ENCODE data around the gene MALRD1.
"Not testable (repeated sequence)": the region's sequence is repeated elsewhere in the genome, so short reads cannot be mapped to it uniquely, and the experiment has no call there.

Gene MALRD1

GRCh38 chr10:19497026-19497425 lies 448.4 kb downstream of the MALRD1 start:
- no peak overlapping the region for H3K27ac Mint-ChIP-seq
- no peaks in the 10 kb centered on the region for H3K27me3 Mint-ChIP-seq
- H3K36me3 Mint-ChIP-seq (ENCODE audit: low read depth): no peaks in the 10 kb centered on the region
- H3K4me3 Mint-ChIP-seq: no peak overlapping the region
- peaks cover 8% of the 10 kb centered on the region for H3K9me3 Mint-ChIP-seq
- H3K4me1 Mint-ChIP-seq (ENCODE audit: low read depth): no peaks in the 10 kb centered on the region

GRCh38 chr10:19498393-19499290 lies 450.0 kb downstream of the MALRD1 start:
- Mint-ChIP-seq H3K27ac (no peak overlapping the region), H3K4me1 (ENCODE audit: low read depth) (no peaks in the 10 kb centered on the region), H3K9me3 (peaks cover 5% of the 10 kb centered on the region), H3K4me3 (no peak overlapping the region), H3K27me3 (no peaks in the 10 kb centered on the region), H3K36me3 (ENCODE audit: low read depth) (no peaks in the 10 kb centered on the region)

DNA sequence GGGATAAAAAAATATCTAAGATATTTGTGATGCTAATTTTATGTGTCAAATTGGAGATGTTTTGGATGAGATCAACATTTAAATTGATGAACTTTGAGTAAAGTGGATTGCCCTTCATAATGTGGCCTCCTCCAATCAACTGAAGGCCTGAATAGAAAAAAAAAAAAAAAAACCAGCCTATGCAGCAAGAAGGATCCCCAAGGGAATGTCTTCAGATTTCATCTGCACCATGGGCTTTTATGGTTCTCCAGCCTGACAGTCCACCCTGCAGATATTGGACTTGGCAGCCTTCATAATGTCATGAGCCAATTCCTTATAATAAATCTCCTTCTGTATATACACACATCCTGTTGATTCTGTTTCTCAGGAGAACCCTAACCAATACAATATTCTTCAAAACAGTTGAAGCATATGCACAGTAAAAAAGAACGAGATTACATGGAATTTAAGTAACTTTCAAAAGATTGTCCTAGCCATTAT lies 450.7 kb downstream of the MALRD1 start:
- Mint-ChIP-seq H3K4me1 (ENCODE audit: low read depth) (no peaks in the 10 kb centered on the region), H3K27me3 (no peaks in the 10 kb centered on the region), H3K4me3 (no peak overlapping the region), H3K9me3 (peaks cover 3% of the 10 kb centered on the region), H3K27ac (no peak overlapping the region), H3K36me3 (ENCODE audit: low read depth) (no peaks in the 10 kb centered on the region)

DNA sequence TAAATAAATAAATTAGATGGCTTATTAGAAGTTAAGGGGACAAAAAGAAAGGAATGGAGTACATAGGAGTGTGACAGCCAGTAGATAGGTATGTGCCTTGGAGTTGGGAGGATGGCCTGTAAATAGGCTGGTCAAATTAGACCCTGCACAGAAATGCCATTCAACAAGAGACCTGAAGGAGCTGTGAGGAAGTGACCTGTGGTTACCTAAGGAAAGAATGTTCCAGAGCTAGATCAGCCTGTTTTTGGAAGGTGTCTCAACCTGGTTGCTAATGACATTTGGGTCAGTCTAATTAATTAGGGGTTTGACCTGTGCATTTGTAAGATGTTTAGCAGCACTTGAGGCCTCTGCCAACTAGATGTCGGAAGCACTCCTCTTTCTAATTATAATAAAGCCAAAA lies 452.4 kb downstream of the MALRD1 start:
- H3K27ac Mint-ChIP-seq: no peak overlapping the region
- no peaks in the 10 kb centered on the region for H3K4me1 Mint-ChIP-seq (ENCODE audit: low read depth)
- no peak overlapping the region for H3K4me3 Mint-ChIP-seq
- no peaks in the 10 kb centered on the region for H3K27me3 Mint-ChIP-seq
- H3K36me3 Mint-ChIP-seq (ENCODE audit: low read depth): no peaks in the 10 kb centered on the region
- no peaks in the 10 kb centered on the region for H3K9me3 Mint-ChIP-seq

DNA sequence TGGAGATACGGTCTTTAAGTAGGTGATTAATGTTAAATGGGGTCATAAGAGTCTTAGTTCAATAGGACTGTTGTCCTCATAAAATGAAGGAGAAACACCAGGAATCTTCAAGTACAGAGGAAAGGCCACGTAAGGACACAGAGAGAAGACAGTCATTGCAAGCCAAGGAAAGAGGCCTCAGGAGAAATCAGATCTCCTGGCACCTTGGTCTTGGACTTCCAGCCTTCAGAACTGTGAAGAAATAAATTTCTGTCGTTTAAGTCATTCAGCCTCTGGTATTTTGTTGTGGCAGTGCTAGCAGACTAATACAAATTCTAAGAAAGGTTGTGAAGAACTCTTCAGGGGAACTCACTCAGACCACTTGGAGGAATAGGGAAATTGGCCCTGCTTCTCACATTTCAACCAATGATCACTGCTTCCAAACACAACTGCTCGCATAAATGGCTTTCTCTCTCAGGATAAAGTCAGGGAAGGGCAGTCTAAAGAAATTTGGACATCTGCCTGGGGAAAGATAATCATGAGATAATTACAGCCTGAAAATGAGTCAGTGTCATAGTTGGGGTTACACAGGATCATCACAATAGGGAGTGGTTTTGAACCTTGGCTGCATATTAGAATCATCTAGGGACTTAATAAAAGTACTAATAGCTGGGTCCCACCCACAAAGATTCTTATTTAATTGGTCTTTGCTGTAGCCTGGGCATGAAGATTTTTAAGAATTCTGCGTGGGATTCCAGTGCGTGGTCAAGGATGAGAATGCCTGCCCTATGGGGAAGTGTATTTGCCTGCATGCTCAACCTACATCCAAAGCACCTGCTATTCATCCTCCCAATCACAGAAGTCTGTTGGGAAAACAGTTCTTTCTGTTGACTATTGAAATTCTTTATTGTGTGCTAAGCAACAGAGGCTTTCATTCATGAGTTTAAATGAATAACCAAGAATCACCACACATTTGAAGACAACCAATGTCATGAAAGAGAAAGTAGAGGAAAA lies 457.0 kb downstream of the MALRD1 start:
- H3K27ac Mint-ChIP-seq: no peak overlapping the region
- no peaks in the 10 kb centered on the region for H3K4me1 Mint-ChIP-seq (ENCODE audit: low read depth)
- H3K4me3 Mint-ChIP-seq: no peak overlapping the region
- no peaks in the 10 kb centered on the region for H3K36me3 Mint-ChIP-seq (ENCODE audit: low read depth)
- H3K27me3 Mint-ChIP-seq: no peaks in the 10 kb centered on the region
- H3K9me3 Mint-ChIP-seq: peaks cover 5% of the 10 kb centered on the region

GRCh38 chr10:19510005-19510732 lies 461.6 kb downstream of the MALRD1 start:
- not testable (repeated sequence) for H3K27me3 Mint-ChIP-seq; H3K27ac Mint-ChIP-seq; H3K36me3 Mint-ChIP-seq (ENCODE audit: low read depth); H3K9me3 Mint-ChIP-seq; H3K4me3 Mint-ChIP-seq; H3K4me1 Mint-ChIP-seq (ENCODE audit: low read depth)

- H3K27me3 Mint-ChIP-seq: no peaks in the 10 kb centered on the region
- no peaks in the 10 kb centered on the region for H3K4me1 Mint-ChIP-seq (ENCODE audit: low read depth)
- no peak overlapping the region for H3K4me3 Mint-ChIP-seq
Measured at GRCh38 chr10:19518109-19518508, 469.5 kb downstream of the MALRD1 start.

DNA sequence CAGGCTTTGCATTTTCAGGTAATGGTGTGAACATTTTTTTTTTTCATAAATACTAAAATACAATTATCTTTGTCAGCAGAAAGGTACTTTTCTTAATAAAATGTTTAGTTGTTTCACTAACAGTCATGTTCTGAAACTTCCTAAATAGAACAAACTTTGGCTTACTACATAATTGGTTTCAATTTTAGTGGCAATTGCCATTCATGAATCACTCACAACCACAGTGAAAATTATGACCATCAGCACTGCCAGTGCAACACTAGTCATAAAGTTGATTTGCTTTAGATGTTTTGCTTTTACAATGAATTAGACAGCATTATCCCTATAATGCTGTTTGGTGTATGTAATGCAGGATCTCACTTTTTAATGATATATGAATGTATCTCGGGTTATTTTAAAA lies 470.0 kb downstream of the MALRD1 start:
- Mint-ChIP-seq H3K27me3 (no peaks in the 10 kb centered on the region), H3K4me1 (ENCODE audit: low read depth) (no peaks in the 10 kb centered on the region), H3K4me3 (no peak overlapping the region), H3K27ac (no peak overlapping the region), H3K9me3 (peaks cover 3% of the 10 kb centered on the region), H3K36me3 (ENCODE audit: low read depth) (no peaks in the 10 kb centered on the region)

More at GRCh38 chr10:19518109-19518508, 469.5 kb downstream of the MALRD1 start:
- peaks cover 5% of the 10 kb centered on the region for H3K9me3 Mint-ChIP-seq
- no peaks in the 10 kb centered on the region for H3K36me3 Mint-ChIP-seq (ENCODE audit: low read depth)
- H3K27ac Mint-ChIP-seq: no peak overlapping the region

DNA sequence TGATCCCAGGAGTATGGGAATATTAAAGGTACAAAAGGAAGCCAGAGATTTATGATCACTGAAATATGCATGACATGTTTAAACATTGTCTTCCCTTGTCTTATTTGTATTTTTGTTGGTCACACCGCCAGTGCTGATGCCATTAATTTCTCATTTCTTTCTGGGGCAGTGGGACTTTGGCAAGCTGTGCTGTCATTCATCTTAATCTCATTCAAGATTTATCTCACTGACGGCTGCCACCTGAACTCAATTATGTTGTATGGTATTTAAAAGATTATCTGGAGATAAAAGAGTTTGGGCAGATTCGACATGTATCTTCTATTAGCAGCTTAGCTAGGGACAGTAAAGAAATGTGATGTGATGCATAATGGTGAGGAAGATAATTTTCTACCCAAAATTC lies 482.7 kb downstream of the MALRD1 start:
- no peaks in the 10 kb centered on the region for H3K27me3 Mint-ChIP-seq
- H3K4me1 Mint-ChIP-seq (ENCODE audit: low read depth): no peaks in the 10 kb centered on the region
- no peaks in the 10 kb centered on the region for H3K9me3 Mint-ChIP-seq
- H3K36me3 Mint-ChIP-seq (ENCODE audit: low read depth): no peaks in the 10 kb centered on the region
- no peak overlapping the region for H3K4me3 Mint-ChIP-seq
- H3K27ac Mint-ChIP-seq: no peak overlapping the region

DNA sequence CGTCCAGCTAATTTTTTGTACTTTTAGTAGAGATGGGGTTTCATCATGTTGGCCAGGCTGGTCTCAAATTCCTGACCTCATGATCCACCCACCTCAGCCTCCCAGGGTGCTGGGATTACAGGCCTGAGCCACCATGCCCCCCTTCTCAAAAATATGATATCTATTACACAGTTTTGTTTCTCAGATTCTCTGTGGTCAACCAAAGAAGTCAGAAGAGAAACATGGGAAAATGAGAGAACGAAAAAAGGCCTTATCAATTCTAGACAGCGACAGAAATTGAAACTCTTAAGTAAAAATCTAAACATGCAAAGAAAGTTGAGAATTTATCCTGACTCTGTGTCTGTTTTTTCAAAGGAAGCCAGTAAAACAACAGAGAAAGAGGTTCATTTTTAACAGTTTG lies 483.8 kb downstream of the MALRD1 start:
- Mint-ChIP-seq H3K36me3 (ENCODE audit: low read depth) (no peaks in the 10 kb centered on the region), H3K4me1 (ENCODE audit: low read depth) (no peaks in the 10 kb centered on the region), H3K27me3 (no peaks in the 10 kb centered on the region), H3K27ac (no peak overlapping the region), H3K9me3 (peaks cover 4% of the 10 kb centered on the region), H3K4me3 (no peak overlapping the region)

GRCh38 chr10:19541299-19541698 lies 492.7 kb downstream of the MALRD1 start:
- Mint-ChIP-seq H3K9me3 (peaks cover 23% of the 10 kb centered on the region), H3K4me1 (ENCODE audit: low read depth) (no peaks in the 10 kb centered on the region), H3K27ac (no peak overlapping the region), H3K27me3 (no peaks in the 10 kb centered on the region), H3K4me3 (no peak overlapping the region), H3K36me3 (ENCODE audit: low read depth) (no peaks in the 10 kb centered on the region)

GRCh38 chr10:19546224-19546623 lies 497.6 kb downstream of the MALRD1 start:
- H3K4me3 Mint-ChIP-seq: no peak overlapping the region
- H3K27me3 Mint-ChIP-seq: no peaks in the 10 kb centered on the region
- H3K4me1 Mint-ChIP-seq (ENCODE audit: low read depth): no peaks in the 10 kb centered on the region
- H3K36me3 Mint-ChIP-seq (ENCODE audit: low read depth): no peaks in the 10 kb centered on the region
- no peak overlapping the region for H3K27ac Mint-ChIP-seq
- peaks cover 19% of the 10 kb centered on the region for H3K9me3 Mint-ChIP-seq

DNA sequence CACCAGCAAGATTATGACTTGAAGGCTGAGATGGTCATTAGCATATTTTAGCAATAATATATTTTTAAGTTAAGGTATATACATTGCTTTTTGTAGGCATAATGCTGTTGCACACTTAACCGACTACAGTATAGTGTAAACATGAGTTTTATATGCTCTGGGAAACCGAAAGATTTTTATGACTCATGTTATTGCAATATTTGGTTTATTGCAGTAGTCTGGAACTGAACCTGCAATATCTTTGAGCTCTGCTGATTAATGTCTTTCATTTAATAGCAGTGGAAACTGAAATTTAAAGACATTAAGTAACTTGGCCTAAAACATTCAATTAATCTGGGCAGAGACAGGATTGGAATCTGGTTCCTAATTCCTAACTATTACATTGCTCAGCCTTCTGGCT lies 500.9 kb downstream of the MALRD1 start:
- Mint-ChIP-seq H3K4me1 (ENCODE audit: low read depth) (no peaks in the 10 kb centered on the region), H3K4me3 (no peak overlapping the region), H3K9me3 (peaks cover 24% of the 10 kb centered on the region), H3K27me3 (no peaks in the 10 kb centered on the region), H3K27ac (no peak overlapping the region), H3K36me3 (ENCODE audit: low read depth) (no peaks in the 10 kb centered on the region)

DNA sequence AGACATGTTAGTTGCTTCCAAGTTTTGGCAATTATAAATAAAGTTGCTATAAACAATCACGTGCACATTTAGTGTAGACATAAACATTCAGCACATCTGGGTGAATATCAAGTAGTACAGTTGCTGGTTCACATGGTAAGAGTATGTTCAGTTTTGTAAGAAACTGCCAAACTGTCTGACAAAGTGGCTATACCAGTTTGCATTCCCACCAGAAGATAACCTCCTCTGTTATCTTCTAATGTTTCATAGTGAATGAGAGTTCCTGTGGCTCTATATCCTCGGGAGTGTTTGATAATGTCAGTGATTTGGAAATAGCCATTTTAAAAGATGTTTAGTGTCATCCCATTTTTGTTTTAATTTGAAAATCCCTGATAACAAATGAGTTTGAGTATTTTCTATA lies 508.1 kb downstream of the MALRD1 start:
- H3K27ac Mint-ChIP-seq: no peak overlapping the region
- no peaks in the 10 kb centered on the region for H3K36me3 Mint-ChIP-seq (ENCODE audit: low read depth)
- peaks cover 10% of the 10 kb centered on the region for H3K9me3 Mint-ChIP-seq
- H3K27me3 Mint-ChIP-seq: no peaks in the 10 kb centered on the region
- H3K4me1 Mint-ChIP-seq (ENCODE audit: low read depth): no peaks in the 10 kb centered on the region
- no peak overlapping the region for H3K4me3 Mint-ChIP-seq

All from stimulated activated naive CD8-positive, alpha-beta T cell treated with anti-CD3 and anti-CD28 coated beads, Interleukin-15, Interleukin-2, amounts not matched to agents 100 ng/mL and 50 ng/mL, for 24 hours (primary cell).